HL-60 (cell line): Measurements from ENCODE around the gene TAF4B.

Experiments
- POLR2AphosphoS5 ChIP-seq: IDR thresholded peaks from 2 replicates; pipeline ENCODE4 v1.6.1; 2012; ENCODE audit warnings: low read depth
- SPI1 ChIP-seq: IDR thresholded peaks from 2 replicates; pipeline ENCODE4 v1.6.1; 2012; ENCODE audit warnings: low read depth, mild to moderate bottlenecking, borderline replicate concordance
- TF ChIP-seq, protein P1 (sequence below): IDR thresholded peaks from one replicate; pipeline ENCODE4 v1.5.1; 2011; ENCODE audit warnings: low read length, control low read depth, inconsistent platforms; ENCODE audit not compliant: insufficient read depth

DNA sequence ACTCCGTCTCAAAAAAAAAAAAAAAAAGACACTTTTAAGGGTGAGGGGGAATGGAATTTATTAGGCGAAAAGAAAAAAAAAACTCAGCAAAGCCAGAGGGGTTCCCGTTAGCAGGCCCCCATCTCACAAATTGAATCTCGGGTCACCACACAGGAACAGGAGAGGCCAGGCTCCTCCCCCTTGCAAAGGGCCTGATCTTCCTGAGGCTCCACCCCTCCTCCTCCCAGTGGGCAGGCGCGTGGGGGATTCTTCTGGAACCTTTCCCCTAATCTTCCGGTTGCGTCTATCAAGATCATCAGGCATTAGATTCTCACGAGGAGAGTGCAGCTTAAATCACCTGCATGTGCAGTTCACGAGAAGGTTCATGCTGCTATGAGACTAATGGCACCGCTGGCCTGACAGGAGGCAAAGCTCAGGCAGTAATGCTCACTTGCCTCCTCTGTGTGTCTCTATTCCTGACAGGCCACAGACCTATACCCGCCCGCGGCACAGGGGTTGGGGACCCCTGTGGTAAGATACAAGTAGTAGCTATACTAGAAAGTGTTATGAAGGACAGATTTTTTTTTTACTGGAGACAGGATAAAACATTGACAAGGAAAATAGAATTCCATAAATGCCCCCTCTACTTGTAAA is 45.8 kb downstream of the TAF4B start:
- TF ChIP-seq SPI1 (no peak), POLR2AphosphoS5 (no peak)
- TF ChIP-seq, protein P1, sequence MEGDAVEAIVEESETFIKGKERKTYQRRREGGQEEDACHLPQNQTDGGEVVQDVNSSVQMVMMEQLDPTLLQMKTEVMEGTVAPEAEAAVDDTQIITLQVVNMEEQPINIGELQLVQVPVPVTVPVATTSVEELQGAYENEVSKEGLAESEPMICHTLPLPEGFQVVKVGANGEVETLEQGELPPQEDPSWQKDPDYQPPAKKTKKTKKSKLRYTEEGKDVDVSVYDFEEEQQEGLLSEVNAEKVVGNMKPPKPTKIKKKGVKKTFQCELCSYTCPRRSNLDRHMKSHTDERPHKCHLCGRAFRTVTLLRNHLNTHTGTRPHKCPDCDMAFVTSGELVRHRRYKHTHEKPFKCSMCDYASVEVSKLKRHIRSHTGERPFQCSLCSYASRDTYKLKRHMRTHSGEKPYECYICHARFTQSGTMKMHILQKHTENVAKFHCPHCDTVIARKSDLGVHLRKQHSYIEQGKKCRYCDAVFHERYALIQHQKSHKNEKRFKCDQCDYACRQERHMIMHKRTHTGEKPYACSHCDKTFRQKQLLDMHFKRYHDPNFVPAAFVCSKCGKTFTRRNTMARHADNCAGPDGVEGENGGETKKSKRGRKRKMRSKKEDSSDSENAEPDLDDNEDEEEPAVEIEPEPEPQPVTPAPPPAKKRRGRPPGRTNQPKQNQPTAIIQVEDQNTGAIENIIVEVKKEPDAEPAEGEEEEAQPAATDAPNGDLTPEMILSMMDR: no peak
